H4 (cell line): ENCODE measurements around the gene TMOD3. TPM values are rescaled to one million over a fixed set of nuclear protein-coding genes. Genes with fewer than 3 reads are reported as not detected.
A peak's percentile ranks its signal among the peaks of the same experiment; 100 is the strongest.

Experiments
- DNase-seq: peaks from one replicate; pipeline ENCODE4 v3.0.0-alpha.2; 2015; ENCODE audit warnings: low spot score
- total RNA-seq: library from RNA; depleted of rRNA; stranded (reverse); fragments of >200 nt; shearing (Covaris generic); gene quantifications from 2 replicates; pipeline ENCODE4 v1.2.3, GENCODE V29; 2014

The TMOD3 gene
- total RNA-seq, 1 experiment from 2014 or later = 22.5 TPM

DNA sequence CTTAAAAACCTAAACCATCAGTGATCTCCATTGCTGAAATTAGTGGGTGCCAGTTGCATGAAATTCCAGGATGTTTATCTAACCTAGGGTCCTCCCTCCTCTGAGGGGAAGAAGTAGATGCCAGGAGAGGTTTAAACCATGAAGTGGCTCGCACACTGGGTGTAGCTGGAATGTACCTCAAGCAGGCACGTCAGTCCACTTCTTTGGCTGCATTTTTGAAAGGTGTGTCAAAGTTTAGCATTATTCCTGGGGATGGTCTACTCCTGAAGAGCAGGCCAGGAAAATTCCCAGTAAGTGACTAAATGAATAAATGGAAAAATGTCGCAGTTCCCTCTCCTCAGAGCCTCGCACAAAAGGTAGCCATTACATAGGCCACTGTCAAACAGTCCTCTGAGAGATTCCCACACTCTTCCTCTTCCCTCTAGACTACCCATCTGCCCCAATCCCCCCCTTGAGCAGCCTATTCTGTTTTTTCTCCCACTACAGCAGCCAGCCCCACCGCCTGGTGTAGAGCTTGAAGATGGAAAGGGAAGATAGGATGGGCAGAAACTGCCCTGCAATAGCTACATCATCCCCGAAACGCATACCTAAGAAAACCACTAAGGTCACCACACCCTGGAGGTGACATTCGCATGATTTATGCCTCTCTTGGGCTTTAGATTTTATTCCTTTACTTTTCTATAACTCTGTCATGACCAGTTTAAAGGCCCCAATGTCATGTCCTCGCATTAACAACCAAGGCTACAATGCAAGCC is 655 bp upstream of the TMOD3 start:
- DNase-seq = no peak

DNA sequence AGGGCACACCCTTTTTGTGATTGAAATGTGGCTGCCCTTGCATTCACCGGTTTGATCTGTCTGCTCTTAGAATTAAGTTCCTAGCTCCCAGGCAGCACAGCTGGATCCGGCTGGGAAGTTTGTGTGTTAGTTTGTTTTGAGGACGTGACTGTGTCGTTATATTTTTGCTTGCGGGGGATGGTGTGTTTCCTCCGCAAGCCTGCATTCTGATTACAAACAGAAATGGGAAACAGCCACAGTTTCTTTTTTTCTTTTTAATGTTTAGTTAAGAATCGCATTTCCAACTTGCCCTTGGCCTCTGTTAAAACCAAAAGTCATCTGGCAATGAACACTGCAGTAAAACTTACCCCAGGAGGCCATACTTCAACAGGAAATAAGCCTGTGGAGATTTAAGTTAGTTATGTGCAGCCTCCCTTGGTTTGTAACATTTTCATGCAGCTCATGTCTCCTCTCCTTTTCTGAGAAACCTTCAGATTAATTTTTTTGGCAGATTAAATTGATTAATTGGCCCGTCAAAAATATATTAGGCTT is 888 bp downstream of the TMOD3 start:
- peak; percentile 43 for DNase-seq

DNA sequence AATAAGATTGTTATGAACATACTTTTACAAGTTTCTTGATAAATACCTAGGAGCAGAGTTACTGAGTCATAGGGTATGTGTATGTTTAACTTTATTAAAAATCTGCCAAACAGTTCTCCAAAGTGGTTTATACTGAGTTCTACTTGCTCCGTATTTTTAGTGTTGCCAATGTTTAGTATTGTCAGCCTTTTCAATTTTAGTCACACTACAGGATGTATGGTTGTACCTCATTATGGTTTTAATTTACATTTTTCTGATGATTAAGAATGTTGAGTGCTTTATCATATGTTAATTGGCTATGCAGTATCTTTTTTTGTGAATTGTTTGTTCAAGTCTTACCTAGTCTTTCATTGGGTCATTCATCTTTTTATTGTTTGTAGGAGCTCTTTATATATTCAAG is 4.3 kb downstream of the TMOD3 start:
- no peak for DNase-seq

DNA sequence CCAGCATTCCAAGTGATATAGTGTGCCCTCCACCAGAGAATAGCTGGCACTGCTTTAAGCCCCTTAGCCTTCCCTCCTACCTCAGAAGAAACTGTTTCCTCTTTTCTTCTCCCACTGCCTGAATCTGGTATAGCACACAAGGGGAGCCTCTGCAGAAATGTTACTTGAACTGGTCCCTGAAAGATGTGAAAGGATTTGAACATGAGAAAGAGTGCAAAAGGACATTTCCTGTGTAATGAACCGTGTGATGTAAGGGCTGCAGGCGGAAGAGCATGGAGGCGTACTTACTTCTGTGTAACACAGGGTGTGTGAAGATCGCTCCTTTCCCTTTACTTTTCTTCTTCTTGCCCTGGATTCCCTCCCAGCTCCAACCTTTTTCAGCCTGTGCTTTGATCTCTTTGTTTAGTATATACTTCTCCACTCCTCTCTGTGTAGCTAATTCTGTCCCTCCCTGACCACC is 8.4 kb downstream of the TMOD3 start:
- no peak for DNase-seq

DNA sequence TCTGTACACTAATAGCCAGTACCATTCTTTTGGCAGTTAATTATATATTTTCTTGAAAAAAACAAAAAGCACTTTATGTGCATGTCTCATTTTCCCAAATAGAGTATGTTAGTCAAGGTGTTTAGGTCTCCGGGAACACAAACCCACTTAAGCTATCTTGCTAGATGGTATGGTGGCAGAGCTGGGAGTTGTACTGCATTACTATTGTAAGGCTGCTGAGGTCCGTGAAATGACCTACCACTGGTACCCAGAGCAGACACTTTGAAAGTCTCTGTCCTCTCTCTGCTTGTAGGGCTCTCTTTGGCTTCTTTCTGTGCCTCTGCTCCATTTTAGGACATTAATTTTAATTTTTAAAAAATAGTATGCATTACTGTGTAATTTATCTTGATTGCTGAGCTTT is 8.8 kb downstream of the TMOD3 start:
- DNase-seq = no peak

DNA sequence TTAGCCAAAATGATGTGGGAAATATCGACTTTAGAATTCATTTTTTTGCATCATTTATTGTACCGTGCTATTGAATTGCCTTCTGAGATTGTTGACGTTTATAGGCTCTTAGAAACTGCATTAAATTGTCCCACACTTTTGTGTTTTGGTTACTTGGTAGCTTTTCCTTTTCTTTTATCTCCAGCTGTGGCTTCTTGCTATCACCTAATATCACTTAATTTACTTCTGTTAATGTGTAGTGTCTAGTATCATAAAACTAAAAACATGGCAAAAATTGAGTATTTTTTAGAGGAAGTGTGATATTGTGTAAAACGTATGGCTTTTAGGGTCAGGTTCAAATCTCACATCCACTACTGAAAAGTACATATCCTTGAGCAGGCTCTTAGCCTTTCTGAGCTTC is 11.2 kb downstream of the TMOD3 start:
- DNase-seq = no peak

DNA sequence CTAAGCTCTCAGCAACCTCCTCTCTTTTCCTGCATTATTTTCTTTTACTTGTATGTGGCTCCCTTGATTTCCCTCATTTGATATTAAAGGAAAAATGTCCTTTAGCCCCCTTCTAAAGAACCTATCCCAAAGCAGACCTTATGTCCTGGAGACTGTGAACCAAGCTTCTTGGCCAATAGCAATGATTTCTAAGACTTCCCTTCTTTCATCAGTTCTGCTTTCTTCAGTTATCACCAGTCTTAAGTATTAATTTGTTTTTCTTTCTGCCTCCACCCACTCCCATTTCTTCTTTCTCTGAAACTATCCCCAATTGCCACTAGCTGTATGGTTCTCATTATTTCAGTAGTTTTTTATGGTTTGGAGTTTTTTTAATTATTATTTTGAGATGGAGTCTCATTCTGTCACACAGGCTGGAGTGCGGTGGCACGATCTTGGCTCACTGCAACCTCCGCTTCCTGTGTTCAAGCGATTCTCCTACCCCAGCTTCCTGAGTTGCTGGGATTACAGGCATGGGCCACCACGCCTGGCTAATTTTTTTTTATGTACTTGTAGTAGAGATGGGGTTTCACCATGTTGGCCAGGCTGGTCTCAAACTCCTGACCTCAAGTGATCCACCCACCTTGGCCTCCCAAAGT is 12.1 kb downstream of the TMOD3 start:
- DNase-seq = no peak

DNA sequence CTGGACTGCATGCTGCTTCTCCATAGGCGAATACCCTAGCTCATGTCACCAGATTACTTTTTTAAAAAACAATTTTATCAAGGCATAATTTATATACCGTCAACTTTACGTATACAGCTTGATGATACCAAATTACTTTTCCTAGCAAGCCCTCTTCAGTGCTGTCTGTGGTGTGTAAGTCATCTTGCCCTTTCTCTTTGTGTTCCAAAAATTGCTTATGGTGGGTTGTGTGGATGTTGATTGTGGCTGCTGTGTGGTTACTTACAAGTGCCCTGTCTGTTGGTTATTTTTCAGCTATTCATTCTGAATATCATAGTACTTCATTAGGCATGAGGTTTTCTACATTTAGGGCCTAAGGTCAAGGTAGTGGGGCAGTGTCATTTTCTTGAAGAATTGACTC is 12.8 kb downstream of the TMOD3 start:
- DNase-seq = no peak

DNA sequence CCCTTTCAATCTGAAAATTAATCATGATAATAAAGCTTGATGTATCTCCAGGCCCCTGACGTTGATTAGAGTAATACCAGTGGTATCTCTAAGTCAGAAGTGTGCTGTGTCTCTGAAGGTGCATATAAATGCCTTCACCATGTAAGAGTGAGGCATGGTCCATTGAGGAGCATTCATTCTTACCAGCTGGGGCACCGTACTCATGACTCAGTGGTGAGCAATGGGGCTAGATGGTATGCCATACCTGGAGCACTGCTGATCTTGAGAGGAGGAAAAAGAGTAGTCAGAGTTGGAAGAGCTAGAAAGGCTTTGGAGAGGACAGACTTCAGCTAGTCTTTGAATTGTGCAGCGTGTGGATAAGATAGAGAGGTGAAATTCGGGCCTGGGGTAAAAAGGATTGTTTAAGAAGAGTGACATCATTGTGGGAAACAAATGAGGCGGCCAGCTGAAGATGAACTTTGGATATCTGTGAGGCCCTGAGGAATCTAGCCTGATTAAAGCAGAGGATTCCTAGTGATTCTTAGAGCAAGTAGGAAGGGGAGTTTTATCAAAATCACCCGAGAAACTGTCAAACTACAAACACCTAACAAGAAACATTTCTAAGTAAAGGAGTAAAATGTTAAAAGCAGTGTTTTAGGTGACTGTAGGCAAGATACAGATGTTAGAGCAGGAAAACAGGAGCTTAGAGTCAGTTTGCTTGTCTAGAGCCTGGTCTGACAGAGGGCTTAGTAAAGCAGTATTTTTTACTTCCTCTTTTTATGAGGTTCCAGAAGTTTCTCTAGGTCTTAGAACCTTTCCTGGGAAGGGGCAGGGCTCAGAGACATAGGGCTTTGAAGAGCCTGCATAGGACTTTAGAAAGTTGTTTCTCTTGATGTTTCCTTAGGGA is 13.6 kb downstream of the TMOD3 start:
- DNase-seq = no peak

DNA sequence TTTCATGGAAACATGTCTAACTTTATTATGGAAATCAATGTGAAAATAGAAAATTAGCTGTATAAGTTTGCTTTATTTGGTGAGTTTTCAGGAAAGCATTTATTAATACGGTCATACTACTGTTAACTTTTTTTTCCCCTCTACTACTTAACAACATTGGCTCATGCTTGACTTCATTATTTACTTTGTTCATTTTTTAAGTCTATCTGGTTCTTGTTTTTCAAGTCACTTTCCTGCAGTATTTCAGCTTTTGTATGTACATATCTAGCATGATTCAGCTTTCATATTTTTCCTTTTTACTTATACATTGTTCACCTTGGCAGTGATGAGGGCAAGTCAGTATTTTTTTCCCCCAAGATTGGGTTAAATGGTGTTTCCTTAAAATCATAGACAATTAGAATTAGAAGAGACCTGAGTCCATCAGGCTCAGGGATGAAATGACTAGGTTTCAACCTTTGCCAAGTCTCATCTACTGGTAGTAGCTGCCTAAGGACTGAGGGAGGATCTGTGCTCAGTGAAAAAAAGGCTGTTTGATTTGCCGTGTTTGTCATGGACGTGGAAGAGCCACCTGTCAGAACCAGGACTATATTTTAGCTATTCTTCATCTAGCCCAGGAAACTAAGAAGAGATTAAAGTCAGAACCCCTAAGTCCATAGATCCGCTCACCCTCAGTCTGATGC is 15.4 kb downstream of the TMOD3 start:
- DNase-seq = no peak

DNA sequence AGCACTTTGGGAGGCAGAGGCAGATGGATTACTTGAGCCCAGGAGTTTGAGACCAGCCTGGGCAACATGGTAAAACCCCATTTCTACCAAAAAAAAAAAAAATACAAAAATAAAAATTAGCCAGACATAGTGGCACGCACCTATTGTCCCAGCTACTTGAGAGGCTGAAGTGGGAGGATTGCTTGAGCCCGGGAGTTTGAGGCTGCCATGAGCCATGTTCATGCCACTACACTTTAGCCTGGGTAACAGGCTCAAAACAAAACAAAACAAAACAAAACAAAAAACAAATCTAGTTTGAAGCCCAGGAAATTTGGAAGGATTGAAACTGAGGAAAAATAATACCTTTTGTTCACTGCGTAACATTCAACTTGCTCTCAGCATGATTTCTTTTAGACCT is 16.6 kb downstream of the TMOD3 start:
- DNase-seq = no peak

DNA sequence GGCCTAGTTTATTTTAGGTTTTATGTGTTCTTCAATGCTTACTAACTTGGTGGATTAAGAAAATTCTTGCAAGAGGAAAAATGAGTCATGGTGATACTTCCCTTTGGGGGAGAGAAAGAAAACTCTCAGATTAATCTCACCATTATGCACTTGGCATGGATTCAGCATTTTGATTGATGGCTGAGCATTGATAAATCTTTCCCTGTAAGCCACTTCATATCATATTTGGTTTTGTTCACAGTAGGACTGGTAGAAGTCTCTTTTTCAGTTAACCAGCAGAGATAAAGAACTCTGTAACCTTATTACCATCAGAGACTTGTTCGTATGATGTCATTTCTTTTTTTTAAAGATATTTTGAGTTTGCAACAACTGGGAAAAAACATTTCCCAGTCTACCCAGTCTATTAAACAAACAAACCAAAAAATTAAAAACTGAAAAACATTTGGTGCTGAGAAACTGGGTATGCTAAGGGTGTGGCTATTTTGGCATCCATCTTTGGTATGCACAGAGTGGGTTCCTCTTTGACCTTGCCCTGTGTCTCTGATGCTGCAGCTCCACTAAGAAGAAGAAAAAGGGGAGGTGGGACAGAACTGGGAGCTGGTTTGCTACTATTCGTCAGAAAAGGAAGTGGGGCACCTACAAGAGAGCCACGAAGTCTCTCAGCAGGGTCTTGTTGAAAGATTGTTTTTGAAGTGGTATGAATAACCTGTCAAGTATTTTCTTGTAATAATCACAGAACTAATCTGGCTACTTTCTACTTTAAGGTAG is 17.2 kb downstream of the TMOD3 start:
- peak; percentile 40 for DNase-seq

DNA sequence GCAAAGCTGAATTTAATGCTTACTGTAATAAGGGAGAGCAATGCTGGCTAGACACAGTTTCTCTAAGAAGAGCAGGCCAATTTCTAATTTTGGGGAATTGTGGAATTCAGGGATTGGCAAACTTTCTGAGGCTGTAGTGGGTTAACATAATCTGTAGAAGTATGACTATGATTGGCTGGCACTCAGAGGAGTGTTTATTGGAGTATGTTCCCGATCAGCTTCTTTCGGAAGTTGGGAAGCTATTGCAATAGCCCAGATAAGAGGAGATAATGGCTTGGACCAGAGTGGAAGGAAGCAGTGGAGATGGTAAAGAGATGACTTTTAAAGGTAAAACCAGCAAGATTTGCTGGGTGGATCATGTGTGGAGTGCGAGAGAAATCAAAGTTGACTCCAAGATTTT is 19.4 kb downstream of the TMOD3 start:
- no peak for DNase-seq

DNA sequence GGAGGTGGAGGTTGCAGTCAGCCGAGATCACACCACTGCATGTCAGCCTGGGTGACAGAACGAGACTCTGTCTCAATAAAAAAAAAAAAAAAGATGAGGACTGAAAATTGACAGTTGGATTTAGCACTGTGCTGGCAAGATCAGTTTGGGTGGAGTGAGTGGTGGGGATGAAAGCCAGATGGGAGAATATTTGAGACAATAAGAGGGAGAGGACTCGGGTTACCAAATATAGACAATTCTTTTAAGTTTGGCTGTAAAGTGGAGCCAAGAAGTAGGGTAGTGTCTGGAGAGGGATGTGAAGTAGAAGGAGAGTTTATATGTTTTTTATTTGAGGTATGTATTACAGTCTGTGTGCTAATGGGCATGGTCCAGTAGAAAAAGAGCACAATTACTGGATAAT is 20.4 kb downstream of the TMOD3 start:
- no peak for DNase-seq

DNA sequence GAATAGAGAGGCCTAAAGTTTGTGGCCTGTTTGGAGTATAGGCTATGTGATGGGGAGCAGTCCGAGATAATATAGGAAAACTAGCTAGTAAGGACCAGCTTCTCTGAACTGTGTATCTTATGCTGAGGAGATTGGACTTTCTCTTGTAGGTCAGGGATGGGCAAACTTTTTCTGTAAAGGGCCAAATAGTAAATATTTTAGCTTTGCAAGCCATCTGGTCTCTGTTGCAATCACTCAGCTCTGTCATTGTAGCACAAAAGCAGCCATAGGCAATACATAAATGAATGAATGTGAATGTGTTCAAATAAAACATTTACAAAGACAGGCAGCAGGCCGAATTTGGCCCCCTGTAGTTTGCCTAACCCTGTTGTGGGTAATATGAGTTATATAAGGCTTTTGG is 24.5 kb downstream of the TMOD3 start:
- DNase-seq = no peak

DNA sequence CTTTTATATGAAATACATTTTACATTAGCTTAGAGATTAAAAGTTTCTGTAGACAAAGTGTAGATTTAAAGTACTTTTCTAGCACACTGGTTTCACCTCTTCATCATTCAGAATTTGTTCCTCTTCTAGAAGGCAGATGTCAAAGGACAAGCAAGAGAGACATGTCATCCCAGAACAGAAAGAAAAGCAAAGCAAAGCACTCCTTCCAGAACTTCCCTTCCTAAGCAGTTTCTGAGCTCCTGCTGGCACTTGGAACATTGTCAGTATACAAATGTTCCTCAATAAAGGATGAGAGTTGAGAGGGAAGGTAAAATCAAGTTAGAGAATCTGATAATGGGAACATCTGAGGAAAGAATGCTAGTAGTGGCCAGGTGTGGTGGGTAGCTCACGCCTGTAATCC is 26.2 kb downstream of the TMOD3 start:
- DNase-seq = no peak

DNA sequence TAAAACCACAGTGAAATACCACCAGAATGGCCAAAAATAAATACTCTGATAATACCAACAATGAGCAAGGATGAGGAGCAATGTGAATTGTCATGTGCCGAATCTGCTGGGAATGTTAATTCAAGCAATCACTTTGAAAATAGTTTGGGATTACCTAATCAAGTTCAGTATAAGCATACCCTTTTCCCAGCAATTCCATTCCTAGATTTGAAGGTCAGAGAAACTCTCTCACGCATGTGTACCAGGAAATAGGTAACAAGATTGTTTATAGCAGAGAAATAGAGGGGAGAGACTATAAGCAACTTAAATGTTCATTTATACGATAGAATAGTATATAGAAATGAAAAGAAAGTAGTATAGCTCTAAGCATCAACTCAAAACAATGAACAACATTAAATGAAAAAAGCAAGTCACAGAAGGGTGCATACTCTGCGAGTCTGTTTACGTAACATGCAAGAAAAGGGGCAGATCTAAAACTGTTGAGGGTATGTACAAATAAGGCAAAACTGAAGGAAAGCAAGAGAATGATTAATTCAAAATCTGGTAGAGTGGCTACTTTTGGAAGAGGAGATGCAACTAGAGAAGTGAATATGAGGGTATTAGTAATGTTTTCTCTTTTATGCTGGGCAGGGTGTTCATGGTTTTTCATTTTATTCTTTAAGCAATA is 27.4 kb downstream of the TMOD3 start:
- no peak for DNase-seq

DNA sequence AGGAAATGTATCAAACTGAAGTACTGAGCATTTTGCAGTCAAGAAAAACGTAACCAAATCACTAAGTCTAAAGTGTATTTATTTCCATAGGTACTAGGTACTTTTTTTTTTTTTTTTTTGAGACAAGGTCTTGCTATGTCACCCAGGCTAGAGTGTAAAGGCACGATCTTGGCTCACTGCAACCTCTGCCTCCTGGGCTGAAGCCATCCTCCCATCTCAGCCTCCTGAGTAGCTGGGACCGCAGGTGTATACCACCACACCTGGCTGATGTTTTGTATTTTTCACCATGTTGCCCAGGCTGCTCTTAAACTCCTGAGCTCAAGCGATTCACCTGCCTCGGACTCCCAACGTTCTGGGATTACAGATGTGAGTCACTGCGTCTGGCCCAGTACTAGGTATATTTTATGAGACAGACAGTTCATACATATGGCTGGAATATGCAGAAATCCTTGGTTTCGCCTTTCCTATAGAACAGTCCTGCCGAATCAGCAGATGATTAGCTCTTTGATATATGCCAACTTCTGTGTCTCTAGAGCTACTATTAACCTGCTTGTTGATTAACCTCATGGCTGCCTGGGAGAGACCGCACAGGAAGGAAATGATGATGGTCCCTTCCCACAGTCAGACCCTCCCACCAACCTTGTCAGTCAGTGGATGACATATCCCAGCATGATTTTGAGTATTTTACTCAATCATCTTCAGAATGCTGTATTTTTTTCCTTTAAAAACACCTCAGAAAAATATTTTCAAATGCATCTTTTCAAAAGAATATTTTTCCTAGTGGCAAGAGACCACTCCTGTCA is 32.3 kb downstream of the TMOD3 start:
- no peak for DNase-seq

DNA sequence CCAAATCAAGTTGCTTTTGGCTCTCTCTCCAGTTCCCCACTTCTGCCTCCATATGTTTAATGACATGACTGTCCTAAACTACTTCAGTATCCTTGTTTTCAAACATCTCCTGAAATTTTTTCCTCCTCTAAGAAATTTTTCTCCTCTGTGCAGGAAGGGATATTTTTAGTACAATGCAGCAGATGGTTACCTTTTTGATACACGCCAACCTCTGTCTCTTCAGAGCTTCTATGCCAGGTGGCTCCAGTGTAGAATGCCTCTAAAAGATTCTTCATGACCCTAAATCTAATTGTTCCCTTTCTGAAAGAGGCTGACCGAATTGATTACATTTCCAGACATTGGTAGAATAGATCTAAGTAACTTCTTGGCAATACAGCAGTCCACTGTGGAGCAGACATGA is 33.7 kb downstream of the TMOD3 start:
- DNase-seq = no peak
